Activated B cell treated with CpG ODN at 0.5 μM for 24 hours (primary cell): ENCODE results near the gene ADAMTS17. TPM values are rescaled to one million over a fixed set of nuclear protein-coding genes. Genes with fewer than 3 reads are reported as not detected.

Experiments
- ATAC-seq: fragments of 200-7000 bp; cut with Tn5 transposase; one replicate; pipeline ENCODE4 v1.10.0; 2021; ENCODE audit warnings: low read depth, mild to moderate bottlenecking, moderate library complexity
- CTCF ChIA-PET: fragments of 350-600 bp; sonication (Branson Sonifier 250); formaldehyde crosslinking; loops from one replicate; lab custom pipeline; 2021; ENCODE audit warnings: antibody characterized with exemption; lab: Charles Lee
- POLR2A ChIA-PET: fragments of 350-600 bp; sonication (Branson Sonifier 250); formaldehyde crosslinking; loops from one replicate; lab custom pipeline; 2021; ENCODE audit warnings: antibody characterized with exemption; lab: Charles Lee
- DNase-seq: peaks from one replicate; pipeline ENCODE4 v3.0.0; 2022
- H3K27ac Mint-ChIP-seq: one replicate; pipeline ENCODE4 v1.8.0; 2020; ENCODE audit warnings: mixed read lengths
- H3K27me3 Mint-ChIP-seq: one replicate; pipeline ENCODE4 v1.8.0; 2021; ENCODE audit warnings: mixed read lengths
- H3K36me3 Mint-ChIP-seq: one replicate; pipeline ENCODE4 v1.8.0; 2021; ENCODE audit warnings: low read depth, mixed read lengths
- H3K4me1 Mint-ChIP-seq: one replicate; pipeline ENCODE4 v1.8.0; 2021; ENCODE audit warnings: mixed read lengths
- H3K4me3 Mint-ChIP-seq: one replicate; pipeline ENCODE4 v1.8.0; 2020; ENCODE audit warnings: mild to moderate bottlenecking, mixed read lengths
- H3K9me3 Mint-ChIP-seq: one replicate; pipeline ENCODE4 v1.8.0; 2020; ENCODE audit warnings: mixed read lengths
- intact Hi-C: fragments of 100-400 bp; cut with micrococcal nuclease; formaldehyde crosslinking; loops from one replicate; pipeline ENCODE4 v1.15.1; 2024
- total RNA-seq: library from RNA; stranded (reverse); gene quantifications from 2 replicates; pipeline ENCODE4 v1.2.3, GENCODE V29; 2022
- TF ChIP-seq, protein P1 (sequence below): fragments of 200-600 bp; IDR thresholded peaks from one replicate; pipeline ENCODE4 v1.8.0; 2022; ENCODE audit warnings: antibody characterized with exemption, mild to moderate bottlenecking

The ADAMTS17 gene
- total RNA-seq, 1 donor from 2014 or later, result 1.6 TPM

DNA sequence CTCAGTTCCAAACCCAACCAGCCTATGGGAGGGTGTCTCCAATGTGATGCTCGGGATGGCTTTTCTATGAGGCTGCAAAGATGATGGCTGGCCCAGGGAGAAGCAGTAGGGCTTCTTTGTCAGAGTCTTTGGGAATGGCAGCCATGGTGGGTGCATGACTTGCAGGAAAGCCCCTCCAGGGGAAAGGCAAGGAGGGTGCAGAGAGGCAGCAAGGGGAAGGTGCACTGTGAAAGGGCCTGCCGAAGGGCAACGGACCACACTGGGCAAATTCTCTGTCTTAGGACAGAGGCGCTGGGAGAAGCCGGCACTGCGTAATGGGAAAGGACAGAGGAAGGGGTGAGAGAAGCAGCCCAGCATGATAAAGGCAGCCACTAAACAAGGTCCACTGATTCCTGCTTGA, 305.8 kb downstream of the ADAMTS17 start:
- TF ChIP-seq, protein P1, sequence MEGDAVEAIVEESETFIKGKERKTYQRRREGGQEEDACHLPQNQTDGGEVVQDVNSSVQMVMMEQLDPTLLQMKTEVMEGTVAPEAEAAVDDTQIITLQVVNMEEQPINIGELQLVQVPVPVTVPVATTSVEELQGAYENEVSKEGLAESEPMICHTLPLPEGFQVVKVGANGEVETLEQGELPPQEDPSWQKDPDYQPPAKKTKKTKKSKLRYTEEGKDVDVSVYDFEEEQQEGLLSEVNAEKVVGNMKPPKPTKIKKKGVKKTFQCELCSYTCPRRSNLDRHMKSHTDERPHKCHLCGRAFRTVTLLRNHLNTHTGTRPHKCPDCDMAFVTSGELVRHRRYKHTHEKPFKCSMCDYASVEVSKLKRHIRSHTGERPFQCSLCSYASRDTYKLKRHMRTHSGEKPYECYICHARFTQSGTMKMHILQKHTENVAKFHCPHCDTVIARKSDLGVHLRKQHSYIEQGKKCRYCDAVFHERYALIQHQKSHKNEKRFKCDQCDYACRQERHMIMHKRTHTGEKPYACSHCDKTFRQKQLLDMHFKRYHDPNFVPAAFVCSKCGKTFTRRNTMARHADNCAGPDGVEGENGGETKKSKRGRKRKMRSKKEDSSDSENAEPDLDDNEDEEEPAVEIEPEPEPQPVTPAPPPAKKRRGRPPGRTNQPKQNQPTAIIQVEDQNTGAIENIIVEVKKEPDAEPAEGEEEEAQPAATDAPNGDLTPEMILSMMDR, result no peak
- H3K9me3 Mint-ChIP-seq, result no peaks in the 10 kb centered on the region
- peaks cover 4% of the 10 kb centered on the region for H3K27me3 Mint-ChIP-seq
- H3K27ac Mint-ChIP-seq, result no peak overlapping the region
- ATAC-seq (no peak), DNase-seq (no peak)
- H3K4me1 Mint-ChIP-seq, result no peaks in the 10 kb centered on the region
- ChIA-PET POLR2A (no interaction called here), CTCF (no interaction called here)
- H3K36me3 Mint-ChIP-seq, result no peaks in the 10 kb centered on the region
- intact Hi-C loops, result no loop called here
- no peak overlapping the region for H3K4me3 Mint-ChIP-seq

GRCh38 chr15:100034191-100034590, 307.6 kb downstream of the ADAMTS17 start:
- ATAC-seq (no peak), DNase-seq (no peak)
- ChIA-PET CTCF (no interaction called here), POLR2A (no interaction called here)
- intact Hi-C loops, result no loop called here
- Mint-ChIP-seq H3K27ac (no peak overlapping the region), H3K4me3 (no peak overlapping the region), H3K4me1 (no peaks in the 10 kb centered on the region), H3K9me3 (no peaks in the 10 kb centered on the region), H3K36me3 (no peaks in the 10 kb centered on the region), H3K27me3 (peaks cover 4% of the 10 kb centered on the region)
- TF ChIP-seq, protein P1, result no peak

DNA sequence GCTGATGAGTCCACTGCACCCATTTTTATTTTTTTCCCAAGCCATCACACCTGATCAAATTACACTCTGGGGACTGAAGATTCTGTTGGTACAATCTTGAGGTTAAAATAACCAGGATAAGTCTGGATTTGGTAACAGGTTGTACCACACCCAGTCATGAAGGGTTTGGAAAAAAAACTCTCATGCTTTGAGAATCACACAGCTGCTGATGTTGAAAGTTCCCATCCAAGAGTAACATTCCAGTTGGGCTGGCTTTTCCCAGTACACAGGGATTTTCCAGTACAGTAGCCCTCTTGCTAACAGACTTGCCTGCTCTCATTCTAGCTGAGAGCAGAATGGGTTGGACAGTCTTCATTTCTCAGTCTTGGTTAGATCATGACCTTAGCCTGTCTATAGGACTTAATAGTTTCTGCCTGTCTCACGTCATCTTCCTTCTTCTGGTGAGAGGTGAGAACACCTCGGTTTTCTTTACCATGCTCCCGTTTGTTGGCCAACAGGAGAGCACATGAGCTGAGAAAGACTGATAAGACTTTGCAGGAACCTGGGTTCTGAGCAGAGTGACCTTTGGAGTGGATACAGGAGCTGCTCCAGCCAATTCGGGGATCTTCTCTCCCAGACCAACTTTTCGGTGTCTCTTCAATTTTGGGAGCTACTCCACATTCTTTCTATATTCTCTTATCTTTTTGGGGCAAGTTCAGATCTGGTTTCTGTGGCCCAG, 308.5 kb downstream of the ADAMTS17 start:
- H3K27ac Mint-ChIP-seq, result no peak overlapping the region
- intact Hi-C loops, result no loop called here
- TF ChIP-seq, protein P1, result no peak
- no peaks in the 10 kb centered on the region for H3K4me1 Mint-ChIP-seq
- ChIA-PET CTCF (no interaction called here), POLR2A (no interaction called here)
- peaks cover 2% of the 10 kb centered on the region for H3K9me3 Mint-ChIP-seq
- H3K4me3 Mint-ChIP-seq, result no peak overlapping the region
- DNase-seq, result no peak
- ATAC-seq, result no peak
- no peaks in the 10 kb centered on the region for H3K36me3 Mint-ChIP-seq
- peaks cover 4% of the 10 kb centered on the region for H3K27me3 Mint-ChIP-seq

- TF ChIP-seq, protein P1, result no peak
- DNase-seq (no peak), ATAC-seq (no peak)
- Mint-ChIP-seq H3K36me3 (no peaks in the 10 kb centered on the region), H3K27me3 (peaks cover 4% of the 10 kb centered on the region), H3K4me3 (no peak overlapping the region), H3K4me1 (no peaks in the 10 kb centered on the region), H3K27ac (no peak overlapping the region), H3K9me3 (peaks cover 5% of the 10 kb centered on the region)
- POLR2A ChIA-PET, result no interaction called here
- intact Hi-C loops, result no loop called here
- CTCF ChIA-PET, result no interaction called here
These were observed 309.3 kb downstream of the ADAMTS17 start for GRCh38 chr15:100032358-100033085.

DNA sequence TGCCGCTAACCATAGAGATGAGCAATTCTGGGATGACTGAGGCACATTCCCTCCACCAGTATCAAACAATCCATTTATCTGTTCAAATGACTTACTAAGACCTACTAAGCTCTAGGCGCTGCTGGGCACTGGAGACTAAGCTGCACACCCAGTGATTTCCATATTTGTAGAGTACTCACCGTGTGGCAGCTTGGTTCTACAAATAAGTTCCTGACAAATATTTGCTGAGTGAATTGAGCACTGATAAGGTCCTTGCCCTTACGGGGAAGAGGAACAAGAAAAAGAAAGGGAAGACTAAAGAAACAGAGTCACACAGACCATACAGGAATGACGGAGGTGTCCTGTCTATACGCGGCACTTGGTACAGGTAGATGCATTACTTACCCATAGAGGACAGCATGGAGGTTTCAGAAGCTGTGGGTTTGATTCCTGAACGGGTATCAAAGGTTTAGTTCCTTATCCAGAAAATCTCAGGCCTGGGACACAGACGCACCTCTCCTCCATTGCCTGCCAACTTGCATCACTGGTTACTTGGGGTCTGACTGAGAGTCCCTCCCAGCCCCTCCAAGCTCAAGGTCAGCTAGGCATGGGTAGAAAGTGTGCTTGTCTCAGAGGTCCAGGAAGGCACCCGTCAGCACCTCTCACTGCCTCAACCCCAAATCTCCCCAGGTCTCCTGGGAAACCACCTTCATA, 310.0 kb downstream of the ADAMTS17 start:
- H3K9me3 Mint-ChIP-seq, result peaks cover 9% of the 10 kb centered on the region
- POLR2A ChIA-PET, result no interaction called here
- CTCF ChIA-PET, result no interaction called here
- TF ChIP-seq, protein P1, result no peak
- no peaks in the 10 kb centered on the region for H3K36me3 Mint-ChIP-seq
- no peak for DNase-seq
- no peak overlapping the region for H3K4me3 Mint-ChIP-seq
- ATAC-seq, result no peak
- no peaks in the 10 kb centered on the region for H3K4me1 Mint-ChIP-seq
- no peak overlapping the region for H3K27ac Mint-ChIP-seq
- intact Hi-C loops, result no loop called here
- peaks cover 4% of the 10 kb centered on the region for H3K27me3 Mint-ChIP-seq
